IPS-NIHi7 (cell line): ENCODE measurements around the gene SLC35F3.
"Not testable (repeated sequence)": the region's sequence is repeated elsewhere in the genome, so short reads cannot be mapped to it uniquely, and the experiment has no call there.

ENCODE experiments used
- DNase-seq: peaks from one replicate; pipeline ENCODE4 v3.0.0; 2012; ENCODE audit warnings: mixed read lengths; ENCODE audit errors: extremely low spot score

Gene SLC35F3

DNA sequence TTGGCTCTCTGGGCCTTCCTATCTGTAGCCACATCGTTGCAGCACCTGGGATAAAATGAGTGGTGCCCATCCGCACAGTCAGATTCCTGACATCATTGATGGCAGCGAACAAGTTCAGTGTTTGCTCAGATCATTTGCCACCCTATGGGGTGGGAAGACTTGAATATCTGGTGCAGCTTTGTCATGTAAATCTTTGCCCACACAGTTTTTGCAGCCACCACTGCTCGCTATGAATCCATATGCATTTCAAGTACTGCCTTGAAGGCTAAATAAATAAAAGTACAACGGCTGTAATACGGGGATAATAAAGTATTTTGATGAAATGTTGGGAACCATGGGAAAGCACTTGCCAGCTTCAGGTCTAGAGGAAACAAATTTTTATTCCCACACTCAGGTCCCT lies 412.5 kb downstream of the SLC35F3 start:
- no peak for DNase-seq

DNA sequence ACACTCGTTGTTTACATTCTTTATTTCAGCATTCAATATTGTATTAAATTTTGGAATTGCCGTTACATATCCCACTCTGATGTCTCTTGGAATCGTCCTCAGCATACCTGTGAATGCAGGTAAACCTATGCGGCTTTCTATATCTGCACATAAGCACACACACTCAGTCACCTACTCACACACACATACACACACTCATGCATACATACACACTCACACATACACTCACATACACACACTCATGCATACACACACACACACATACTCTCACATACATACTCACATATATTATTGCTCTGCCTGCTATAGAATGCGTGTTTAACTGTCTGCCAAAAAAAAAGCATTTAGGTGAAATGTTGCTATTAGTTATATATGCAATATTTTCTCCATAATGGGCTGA lies 415.6 kb downstream of the SLC35F3 start:
- DNase-seq: no peak

DNA sequence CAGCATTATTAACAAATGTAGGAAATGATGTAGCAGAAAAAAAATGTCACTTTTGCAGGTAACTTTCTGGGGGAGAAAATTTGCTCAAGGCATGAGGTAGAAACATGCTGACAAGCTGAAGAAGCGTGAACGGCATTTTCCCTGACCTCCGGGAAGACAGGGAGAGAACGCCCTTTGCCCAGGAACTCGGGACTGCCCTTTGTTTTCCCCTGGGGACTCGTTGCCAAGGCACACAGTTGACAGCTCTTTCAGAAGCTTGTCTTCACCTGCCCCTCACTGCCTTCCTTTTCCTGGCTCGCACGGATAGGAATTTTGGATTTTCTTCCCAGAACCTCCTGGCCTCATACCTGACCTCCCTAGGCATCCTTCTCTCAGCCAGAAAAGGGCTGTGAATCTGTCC lies 416.1 kb downstream of the SLC35F3 start:
- no peak for DNase-seq

DNA sequence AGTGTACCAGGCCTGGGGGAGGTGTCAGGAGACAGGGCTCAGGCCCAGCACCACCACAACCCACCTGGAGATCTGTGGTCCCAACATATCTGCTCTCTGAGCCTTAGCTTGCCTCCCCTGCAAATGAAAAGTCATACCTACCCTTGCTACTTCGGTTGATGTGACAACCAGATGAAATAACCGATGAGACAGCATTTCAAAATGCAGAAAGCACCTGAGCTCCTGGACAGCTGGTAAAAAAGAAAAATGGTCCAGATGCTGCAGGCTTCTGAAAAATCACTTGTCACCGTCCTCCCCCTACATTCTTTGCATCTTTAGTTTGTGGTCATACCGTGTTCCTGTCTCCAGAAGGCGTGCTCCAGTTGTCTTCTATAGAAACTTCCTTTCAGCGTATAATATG lies 416.8 kb downstream of the SLC35F3 start:
- no peak for DNase-seq

DNA sequence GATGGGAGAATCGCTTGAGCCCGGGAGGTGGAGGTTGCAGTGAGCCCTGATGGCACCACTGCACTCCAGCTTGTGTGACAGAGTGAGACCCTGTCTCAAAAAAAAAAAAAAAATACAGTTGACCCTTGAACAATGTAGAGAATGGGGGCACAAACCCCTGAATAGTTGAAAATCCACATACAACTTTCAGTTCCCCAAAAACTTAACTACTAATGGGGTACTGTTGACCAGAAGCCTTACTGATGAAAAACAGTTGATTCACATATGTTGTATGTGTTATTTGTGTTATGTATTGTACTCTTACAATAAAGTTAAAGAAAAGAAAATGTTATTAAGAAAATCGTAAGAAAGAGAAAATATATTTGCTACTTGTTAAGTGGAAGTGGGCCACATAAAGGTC lies 417.6 kb downstream of the SLC35F3 start:
- no peak for DNase-seq

DNA sequence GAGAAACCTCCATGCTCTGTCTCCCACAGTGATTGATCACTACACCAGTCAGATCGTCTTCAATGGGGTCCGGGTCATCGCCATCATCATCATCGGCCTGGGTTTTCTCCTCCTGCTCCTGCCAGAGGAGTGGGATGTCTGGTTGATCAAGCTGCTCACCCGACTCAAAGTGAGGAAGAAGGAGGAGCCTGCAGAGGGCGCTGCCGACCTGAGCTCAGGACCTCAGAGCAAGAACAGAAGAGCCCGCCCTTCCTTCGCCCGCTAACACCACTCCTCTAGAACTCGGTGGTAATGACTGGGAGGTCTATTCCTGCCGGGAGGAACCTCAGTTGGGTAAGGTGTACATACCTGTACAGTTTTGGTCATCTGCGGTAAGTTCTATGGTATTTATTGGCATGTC lies 418.5 kb downstream of the SLC35F3 start:
- peak; percentile 83 for DNase-seq

DNA sequence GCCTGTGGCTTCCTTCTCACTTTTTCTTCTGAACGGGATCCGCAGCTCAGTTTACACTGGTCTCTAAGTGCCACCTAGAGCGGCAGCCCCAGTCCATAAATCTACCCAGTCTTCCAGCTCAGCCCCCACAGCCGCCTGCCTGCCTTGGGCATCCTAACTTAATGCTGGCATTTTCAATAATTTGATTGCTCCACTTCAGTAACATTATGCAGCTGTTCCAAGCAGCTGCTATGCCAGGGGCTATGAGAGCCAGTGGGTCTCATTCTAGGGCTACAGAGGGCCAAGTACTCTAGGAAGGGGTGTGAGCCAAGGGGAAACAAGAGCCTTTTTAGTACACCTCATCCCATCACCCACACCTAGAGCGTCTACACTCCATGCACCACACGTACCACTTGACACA lies 420.3 kb downstream of the SLC35F3 start:
- DNase-seq: no peak

DNA sequence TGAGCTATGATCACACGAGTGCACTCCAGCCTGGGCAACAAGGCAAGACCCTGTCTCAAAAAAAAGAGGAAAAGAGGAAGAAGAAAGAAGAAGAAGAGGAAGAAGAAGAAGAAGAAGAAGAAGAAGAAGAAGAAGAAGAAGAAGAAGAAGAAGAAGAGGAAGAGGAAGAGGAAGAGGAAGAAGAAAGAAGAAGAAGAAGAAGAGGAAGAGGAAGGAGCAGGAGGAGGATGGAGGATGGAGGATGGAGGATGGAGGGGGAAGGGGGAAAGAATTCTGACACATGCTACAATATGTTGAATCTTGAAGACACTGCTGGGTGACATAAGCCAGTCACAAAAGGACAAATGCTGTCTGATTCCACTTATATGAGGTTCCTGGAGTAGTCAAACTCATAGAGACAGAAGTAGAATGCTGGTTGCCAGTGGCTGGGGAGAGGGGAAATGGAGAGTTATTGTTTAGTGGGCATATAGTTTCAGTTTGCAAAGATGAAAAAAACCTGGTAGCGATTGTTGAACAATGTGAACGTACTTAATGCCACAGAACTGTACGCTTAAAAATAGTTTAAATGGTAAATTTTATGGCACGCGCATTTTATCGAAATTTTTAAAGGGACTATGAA lies 421.5 kb downstream of the SLC35F3 start:
- no peak for DNase-seq

DNA sequence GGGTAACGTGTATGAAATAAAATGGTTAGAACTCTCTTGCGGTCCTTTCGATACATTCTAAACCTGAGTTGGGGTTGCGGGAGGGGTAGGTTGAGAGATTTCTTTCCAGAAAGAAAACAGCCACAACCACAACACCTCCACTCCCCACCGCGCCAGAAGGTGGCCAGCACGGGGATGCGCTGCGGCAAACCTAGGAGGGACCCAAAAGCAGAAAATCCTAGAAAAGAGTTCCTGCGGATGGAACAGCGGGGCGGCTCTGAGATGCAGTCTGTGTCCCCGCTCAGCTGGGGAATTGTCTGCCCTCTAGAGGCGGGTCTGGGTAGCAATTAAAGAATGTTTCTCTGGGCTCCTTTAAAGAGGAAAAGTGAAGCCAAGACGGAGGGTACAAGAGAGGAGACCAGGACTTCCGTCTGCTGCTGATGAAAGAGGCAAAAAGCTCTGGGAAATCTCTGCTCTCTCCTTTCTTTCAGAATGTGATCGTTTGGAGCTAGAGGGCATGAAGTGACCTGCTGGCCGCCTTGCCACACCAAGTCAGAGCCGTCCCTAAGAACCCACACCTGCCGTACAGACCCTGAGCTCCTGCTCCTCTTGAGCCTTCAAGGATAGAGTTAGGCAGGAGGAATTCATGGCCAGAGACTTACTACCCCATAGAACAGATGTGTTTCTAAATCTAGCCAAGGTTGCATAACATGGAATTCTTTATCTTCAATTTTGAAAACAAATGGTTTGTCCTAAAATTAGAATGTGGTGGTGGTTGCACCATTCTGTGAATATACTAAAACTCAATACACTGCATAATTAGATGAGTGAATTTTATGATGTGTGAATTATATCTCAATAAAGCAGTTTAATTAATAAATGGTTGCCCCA lies 422.3 kb downstream of the SLC35F3 start:
- peak; percentile 80 for DNase-seq

DNA sequence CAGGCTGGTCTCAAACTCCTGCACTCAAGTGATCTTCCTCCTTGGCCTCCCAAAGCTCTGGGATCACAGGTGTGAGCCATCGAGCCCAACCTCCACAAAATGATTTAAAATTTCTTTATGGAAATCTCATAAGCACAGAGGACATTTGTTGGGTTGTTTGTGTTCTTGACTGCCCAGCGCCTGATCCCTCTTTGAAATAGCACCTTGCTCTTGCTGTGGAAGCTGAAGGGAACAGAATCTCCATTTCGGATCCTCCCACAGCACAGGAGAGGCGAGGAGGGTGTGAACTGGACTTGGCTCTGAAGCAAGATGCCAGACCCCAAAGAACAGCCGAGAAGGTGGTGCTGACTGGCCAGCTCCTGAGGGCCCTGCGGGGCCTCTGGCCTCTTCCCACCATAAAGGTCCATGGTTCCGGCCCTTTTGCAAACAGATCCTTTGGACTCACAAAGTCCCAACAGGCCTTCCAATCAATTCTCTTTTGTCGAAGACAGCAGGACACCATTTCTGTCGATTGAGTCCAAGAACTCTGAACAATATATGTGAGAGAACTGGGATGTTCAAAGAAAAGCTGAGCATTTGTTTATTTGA lies 423.2 kb downstream of the SLC35F3 start:
- DNase-seq: no peak

DNA sequence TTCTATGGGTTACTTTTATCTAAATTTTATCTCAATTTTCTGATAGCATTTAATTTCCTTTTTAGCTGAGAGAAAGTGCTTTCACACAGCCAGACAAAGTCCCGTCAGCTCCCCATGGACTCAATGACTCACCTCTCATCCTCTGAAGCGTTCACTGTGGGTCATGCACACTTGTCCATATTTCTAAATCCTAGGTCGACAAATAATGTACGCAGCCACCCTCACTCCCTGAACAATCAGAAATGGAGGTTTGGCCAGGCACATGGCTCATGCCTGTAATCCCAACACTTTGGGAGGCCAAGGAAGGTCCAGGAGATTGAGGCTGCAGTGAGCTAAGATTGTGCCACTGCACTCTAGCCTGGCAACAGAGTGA lies 426.4 kb downstream of the SLC35F3 start:
- DNase-seq: no peak

DNA sequence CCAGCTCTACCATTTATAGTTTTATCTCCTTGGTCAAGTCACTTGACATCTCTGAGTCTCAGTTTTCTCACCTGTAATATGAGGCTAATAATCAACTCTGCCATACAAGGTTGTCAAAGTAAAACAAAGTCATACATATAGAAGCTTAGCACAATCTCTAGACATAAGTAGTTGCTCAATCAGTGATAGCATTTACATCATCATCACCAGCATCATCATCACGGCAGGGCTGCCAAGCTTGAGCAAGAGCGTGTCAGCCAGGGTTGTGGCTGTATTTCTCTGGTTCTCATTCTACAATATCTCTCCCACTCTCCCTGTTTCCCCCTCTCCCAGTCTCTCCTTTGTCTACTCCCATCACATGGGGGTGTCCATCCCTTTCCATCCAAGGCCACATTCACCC lies 427.0 kb downstream of the SLC35F3 start:
- DNase-seq: no peak

DNA sequence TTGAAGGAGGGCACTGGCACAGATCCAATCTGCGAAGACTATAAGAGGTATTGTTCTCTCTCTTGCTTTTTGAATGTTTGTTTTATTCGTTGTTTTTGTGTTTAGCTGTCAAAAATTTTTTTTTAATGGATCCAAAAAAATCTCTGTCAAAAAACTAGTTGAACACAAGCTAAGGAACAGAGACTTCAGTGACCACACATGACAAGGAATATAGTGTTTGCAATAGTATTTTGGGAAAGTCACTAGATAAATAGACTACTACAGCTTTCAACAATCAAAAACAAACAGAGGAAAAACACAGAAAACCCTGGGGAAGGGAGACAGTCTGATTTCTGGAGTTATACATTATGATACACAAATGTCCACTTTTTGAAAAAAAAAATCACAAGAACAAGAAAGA lies 431.9 kb downstream of the SLC35F3 start:
- no peak for DNase-seq

DNA sequence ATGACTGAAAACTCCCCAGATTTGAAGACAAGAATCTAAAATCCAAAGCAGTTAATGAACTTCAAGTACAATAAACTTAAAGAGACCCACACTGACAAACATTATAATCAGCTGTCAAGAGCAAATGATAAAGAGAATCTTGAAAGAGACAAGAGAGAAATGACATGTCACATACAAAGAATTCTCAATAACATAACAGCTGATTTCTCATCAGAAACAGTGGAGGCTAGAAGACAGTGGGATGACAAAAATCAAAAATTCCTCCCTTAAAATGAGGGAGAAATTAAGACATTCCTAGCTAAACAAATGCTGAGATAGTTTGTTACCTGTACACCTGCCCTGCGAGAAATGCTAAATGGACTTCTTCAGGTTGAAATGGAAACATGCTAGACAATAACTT lies 432.8 kb downstream of the SLC35F3 start:
- no peak for DNase-seq

DNA sequence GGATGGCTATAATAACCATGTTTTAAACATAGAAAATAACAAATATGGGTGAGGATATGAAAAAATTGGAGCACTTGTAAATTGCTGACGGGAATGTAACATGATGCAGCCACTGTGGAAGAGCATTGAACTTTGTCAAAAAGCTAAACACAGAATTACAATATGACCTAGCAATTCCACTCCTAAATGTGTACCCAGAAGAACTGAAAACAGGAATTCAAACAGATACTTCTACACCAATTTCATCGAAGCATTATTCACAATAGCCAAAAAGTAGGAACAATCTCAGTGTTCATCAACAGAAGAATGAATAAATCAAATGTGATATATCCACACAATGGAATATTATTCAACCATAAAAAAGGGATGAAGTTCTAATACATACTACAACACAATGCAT lies 436.1 kb downstream of the SLC35F3 start:
- DNase-seq: no peak

DNA sequence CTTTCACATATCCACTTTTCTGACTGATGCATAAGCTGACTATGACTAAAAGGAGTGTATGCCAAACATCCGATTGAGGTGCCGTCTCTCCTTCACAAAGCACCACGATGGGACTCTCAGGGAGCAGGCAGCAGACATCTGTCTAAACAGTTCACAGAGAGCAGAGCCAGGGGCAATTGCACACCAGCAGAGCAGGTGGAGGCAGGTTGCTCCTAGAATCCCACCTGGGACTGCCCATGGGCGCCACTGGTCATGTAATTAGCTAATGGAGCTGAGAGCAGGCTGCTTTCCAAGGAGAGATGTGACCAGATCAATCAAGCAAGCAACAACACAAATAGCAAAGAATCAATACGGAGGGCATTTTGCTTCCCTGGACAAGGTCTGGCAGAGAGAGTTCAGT lies 438.3 kb downstream of the SLC35F3 start:
- DNase-seq: no peak

DNA sequence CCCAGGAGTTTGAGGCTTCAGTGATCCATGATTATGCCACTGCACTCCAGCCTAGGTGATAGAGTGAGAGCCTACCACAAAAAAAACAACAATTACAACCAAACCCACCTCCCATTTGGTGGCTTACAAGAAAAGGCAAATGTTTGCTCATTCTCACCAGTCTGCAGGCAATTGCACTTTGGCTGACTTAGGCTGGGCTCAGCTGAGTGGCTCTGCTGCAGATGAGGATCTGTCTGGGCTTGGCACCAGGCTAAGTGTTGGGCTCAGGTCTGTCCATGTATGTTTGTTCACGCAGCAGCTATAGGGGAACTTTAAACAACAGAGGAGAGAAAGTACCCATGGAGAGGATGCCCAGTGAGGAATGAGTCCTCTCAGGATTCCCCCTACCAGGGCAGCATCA lies 440.8 kb downstream of the SLC35F3 start:
- no peak for DNase-seq

DNA sequence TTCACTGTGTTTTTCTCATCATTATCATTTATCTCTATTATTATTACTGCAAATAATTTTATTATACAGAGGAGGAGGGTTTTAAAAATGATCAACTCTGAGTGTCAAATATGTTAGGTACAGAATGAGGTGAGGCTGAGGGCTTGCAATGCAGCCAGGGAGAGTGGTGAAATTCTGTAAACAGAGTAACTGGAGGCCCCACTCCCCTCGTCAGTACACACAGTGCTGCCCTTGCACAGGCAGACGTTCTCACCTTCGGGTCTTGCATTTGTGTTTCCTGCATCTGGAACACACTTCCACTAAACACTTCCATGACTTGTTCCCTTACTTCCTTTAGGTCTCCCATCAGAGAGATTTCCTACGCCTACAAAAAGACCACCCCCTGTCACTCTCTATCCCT lies 444.5 kb downstream of the SLC35F3 start:
- DNase-seq: no peak

DNA sequence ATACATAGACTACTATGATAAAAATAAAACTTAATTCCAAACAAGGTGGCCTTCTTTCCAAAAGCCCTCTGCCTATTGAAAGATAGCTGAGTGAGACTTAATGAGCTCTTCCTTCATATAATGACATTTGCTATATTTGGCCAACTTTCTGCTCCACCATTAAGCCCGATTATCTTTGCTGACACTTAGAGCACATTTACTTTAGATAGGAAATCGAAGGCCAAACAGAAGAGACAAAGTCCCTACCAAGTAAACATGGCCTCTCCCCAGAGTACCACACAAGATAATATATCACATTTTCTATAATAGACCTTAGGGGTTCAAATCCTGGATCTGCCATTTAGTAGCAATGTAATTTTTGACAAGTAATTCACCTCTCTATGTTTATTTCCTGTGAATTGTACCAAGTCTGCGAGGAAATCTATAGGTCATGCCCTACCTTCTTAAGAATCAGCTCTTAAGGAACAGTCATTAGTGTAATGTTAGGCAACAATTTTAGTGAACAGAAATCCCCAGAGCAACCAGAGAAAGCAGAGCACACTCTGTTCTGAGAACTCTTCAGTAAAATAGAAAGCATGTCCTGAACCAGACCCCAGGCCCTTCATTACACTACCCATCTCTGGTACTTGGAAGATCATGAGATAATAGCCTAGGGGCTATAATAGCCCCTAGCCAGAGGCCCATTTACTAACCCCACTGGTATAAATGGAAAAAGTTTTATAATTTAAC lies 451.5 kb downstream of the SLC35F3 start:
- no peak for DNase-seq

DNA sequence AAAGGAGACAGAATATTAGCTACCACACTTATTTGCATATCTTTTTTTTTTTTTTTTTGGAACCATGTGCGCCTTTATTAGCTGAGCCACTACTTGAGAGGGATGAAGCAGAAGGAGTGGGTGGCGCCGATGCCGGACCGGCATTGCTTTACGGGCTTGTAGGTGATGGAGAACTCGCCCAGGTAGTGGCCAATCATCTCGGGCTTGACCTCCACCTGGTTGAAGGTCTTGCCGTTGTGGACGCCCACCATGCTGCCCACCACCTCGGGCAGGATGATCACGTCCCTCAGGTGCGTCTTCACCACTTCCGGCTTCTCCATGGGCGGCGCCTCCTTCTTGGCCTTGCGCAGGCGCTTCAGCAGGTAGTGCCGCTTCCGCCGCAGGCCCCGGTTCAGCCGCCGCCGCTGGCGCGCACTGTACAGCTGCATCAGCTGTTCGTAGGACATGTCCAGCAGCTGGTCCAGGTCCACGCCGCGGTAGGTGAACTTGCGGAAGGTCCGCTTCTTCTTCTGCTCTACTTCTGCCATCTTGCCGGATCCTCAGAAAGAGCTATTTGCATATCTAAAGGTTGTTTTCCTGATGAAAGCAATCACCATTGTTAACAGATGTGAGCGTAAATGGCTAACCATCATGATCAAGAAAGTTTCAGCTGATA lies 452.3 kb downstream of the SLC35F3 start:
- not testable (repeated sequence) for DNase-seq

DNA sequence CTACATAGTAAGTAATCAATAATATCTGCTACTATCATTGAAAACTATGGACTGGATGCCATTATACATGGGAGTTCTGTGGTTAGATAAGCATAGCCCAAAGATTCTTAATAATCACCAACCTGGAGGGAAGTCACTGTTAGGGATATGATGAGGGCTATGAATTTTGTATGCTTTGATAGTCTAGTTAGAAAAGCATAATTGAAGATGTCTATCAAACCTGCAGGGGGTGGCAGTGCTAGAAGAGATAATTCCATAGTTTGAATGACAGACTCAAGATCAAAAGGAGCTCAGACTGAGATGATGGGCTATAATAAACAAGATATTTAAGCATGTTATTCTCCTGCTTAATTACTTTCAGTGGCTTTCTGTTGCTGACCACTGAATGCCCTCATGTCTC lies 453.4 kb downstream of the SLC35F3 start:
- DNase-seq: no peak

DNA sequence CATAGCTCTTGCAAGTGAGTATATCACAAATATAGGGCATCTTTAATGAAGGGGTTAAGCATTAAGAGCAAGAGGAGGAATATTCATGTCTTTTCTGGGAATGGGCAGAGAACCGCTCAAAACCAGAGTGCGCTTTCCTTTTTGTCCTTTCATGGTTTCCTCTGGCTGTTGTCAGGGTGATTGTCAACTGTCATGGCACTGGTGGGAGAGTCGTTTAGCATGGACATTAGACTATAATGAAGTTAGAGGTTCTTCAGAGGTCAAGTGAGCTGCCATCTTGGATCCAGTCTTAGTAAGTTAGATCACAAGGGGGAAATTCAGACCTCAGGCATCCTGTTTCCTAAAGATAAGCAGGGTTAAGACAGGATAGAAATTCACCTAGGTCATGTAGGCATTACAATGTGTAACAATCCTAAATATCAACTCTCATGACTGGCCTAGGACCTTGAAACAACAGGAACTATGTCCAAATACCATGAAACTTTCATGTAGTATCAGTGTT lies 456.7 kb downstream of the SLC35F3 start:
- no peak for DNase-seq
